OCI-M1 (cell line): ENCODE data around the gene DNAJA2.
A peak's percentile ranks its signal among the peaks of the same experiment; 100 is the strongest.

Experiments
- DNase-seq: peaks from one replicate; lab custom pipeline; 2025; lab: John Stamatoyannopoulos, UW

The DNAJA2 gene

GRCh38 chr16:46926470-46927225 lies 46.8 kb downstream of the DNAJA2 start:
- no peak for DNase-seq

- no peak for DNase-seq
These were observed 49.1 kb downstream of the DNAJA2 start for GRCh38 chr16:46924402-46924801.

- DNase-seq, result no peak
These were observed 49.8 kb downstream of the DNAJA2 start for GRCh38 chr16:46923513-46924295.

GRCh38 chr16:46922239-46922638 lies 51.2 kb downstream of the DNAJA2 start:
- DNase-seq, result no peak

GRCh38 chr16:46920402-46921068 lies 52.9 kb downstream of the DNAJA2 start:
- no peak for DNase-seq

- no peak for DNase-seq
These were observed 54.3 kb downstream of the DNAJA2 start for GRCh38 chr16:46918905-46919792.

GRCh38 chr16:46918400-46918799 lies 55.1 kb downstream of the DNAJA2 start:
- DNase-seq, result no peak

- peak; percentile 9 for DNase-seq
These were observed 56.5 kb downstream of the DNAJA2 start for GRCh38 chr16:46916980-46917379.

- no peak for DNase-seq
These were observed 57.9 kb downstream of the DNAJA2 start for GRCh38 chr16:46915483-46916025.

- no peak for DNase-seq
These were observed 58.8 kb downstream of the DNAJA2 start for GRCh38 chr16:46914556-46915201.

- no peak for DNase-seq
These were observed 61.8 kb downstream of the DNAJA2 start for GRCh38 chr16:46911650-46912049.

- DNase-seq, result no peak
These were observed 62.4 kb downstream of the DNAJA2 start for GRCh38 chr16:46911038-46911437.

GRCh38 chr16:46908540-46909372 lies 64.7 kb downstream of the DNAJA2 start:
- DNase-seq, result peak; percentile 51

- no peak for DNase-seq
These were observed 66.3 kb downstream of the DNAJA2 start for GRCh38 chr16:46907061-46907774.

- DNase-seq, result no peak
These were observed 67.0 kb downstream of the DNAJA2 start for GRCh38 chr16:46906360-46907060.
